Measurements from ENCODE around the gene HINT1.

DNA sequence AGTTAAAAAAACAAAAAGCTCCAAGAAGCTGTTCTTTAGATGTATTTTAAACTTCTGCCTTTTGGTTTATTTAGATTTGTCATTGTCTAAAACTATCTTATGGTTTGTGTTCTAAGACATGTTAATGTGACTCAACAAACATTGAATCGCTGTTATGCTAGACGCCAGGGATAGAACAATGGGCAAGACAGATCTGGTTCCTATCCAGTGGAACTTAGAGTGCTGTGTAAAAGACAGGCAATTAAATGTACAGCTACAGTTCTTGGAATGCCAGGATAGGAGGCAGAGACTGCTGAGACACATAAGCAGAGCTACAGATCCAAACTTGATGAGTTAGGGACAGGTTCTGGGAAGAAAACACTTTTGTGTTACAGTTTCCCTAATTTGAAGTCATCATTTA is 28.1 kb upstream of the HINT1 start:
- TF ChIP-seq POLR2A (IDR thresholded peaks at IDR 0.05): no peak
- TF ChIP-seq, protein P1, sequence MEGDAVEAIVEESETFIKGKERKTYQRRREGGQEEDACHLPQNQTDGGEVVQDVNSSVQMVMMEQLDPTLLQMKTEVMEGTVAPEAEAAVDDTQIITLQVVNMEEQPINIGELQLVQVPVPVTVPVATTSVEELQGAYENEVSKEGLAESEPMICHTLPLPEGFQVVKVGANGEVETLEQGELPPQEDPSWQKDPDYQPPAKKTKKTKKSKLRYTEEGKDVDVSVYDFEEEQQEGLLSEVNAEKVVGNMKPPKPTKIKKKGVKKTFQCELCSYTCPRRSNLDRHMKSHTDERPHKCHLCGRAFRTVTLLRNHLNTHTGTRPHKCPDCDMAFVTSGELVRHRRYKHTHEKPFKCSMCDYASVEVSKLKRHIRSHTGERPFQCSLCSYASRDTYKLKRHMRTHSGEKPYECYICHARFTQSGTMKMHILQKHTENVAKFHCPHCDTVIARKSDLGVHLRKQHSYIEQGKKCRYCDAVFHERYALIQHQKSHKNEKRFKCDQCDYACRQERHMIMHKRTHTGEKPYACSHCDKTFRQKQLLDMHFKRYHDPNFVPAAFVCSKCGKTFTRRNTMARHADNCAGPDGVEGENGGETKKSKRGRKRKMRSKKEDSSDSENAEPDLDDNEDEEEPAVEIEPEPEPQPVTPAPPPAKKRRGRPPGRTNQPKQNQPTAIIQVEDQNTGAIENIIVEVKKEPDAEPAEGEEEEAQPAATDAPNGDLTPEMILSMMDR (IDR thresholded peaks at IDR 0.05): no peak

Data from prostate gland (tissue), 2 donors.